Bronchial epithelial cell (primary cell): Measurements from ENCODE around the gene GJA3. TPM values are rescaled to one million over a fixed set of nuclear protein-coding genes. Genes with fewer than 3 reads are reported as not detected.
A peak's percentile ranks its signal among the peaks of the same experiment; 100 is the strongest.

Source experiments
- DNase-seq: peaks from one replicate; pipeline ENCODE4 v3.0.0-alpha.2; 2010; ENCODE audit warnings: low read depth
- FAIRE-seq: peaks from 2 replicates; lab custom pipeline; 2011; peaks lifted over from hg19 to GRCh38; lab: Jason Lieb, UNC
- H3K27me3 ChIP-seq: 2 replicates; pipeline ENCODE4 v1.5.1; 2011; ENCODE audit warnings: low read length; ENCODE audit not compliant: control insufficient read depth, insufficient read depth
- H3K36me3 ChIP-seq: 2 replicates; pipeline ENCODE4 v1.5.1; 2011; ENCODE audit warnings: low read length; ENCODE audit not compliant: control insufficient read depth, insufficient read depth
- H3K4me3 ChIP-seq: 2 replicates; pipeline ENCODE4 v1.5.1; 2011; ENCODE audit warnings: mild to moderate bottlenecking, low read depth, low read length, control low read depth
- CTCF ChIP-seq: IDR thresholded peaks from 2 replicates; pipeline ENCODE4 v1.5.1; 2011; ENCODE audit warnings: mild to moderate bottlenecking, moderate library complexity, low read length, control low read depth, inconsistent platforms; ENCODE audit not compliant: insufficient read depth, severe bottlenecking
- total RNA-seq: library from RNA; depleted of rRNA; stranded (reverse); fragments of >200 nt; gene quantifications from 2 replicates; pipeline ENCODE4 v1.2.1, GENCODE V29; 2014

GJA3 gene
- total RNA-seq, 1 donor from 2014 or later = 0.26 TPM

GRCh38 chr13:20177049-20177831 lies 16.4 kb upstream of the GJA3 start:
- H3K4me3 ChIP-seq = no peak overlapping the region
- no peak for FAIRE-seq

GRCh38 chr13:20175907-20176652 lies 15.2 kb upstream of the GJA3 start:
- Histone ChIP-seq H3K27me3 (no peaks in the 10 kb centered on the region), H3K4me3 (no peak overlapping the region), H3K36me3 (no peaks in the 10 kb centered on the region)
- DNase-seq (no peak), FAIRE-seq (no peak)
- no peak for TF ChIP-seq CTCF

More at GRCh38 chr13:20177049-20177831, 16.4 kb upstream of the GJA3 start:
- Histone ChIP-seq H3K27me3 (no peaks in the 10 kb centered on the region), H3K36me3 (no peaks in the 10 kb centered on the region)
- TF ChIP-seq CTCF = no peak
- no peak for DNase-seq

GRCh38 chr13:20175406-20175794 lies 14.5 kb upstream of the GJA3 start:
- DNase-seq (no peak), FAIRE-seq (no peak)
- no peaks in the 10 kb centered on the region for H3K27me3 ChIP-seq
- TF ChIP-seq CTCF = no peak
- H3K4me3 ChIP-seq = no peak overlapping the region
- no peaks in the 10 kb centered on the region for H3K36me3 ChIP-seq

DNA sequence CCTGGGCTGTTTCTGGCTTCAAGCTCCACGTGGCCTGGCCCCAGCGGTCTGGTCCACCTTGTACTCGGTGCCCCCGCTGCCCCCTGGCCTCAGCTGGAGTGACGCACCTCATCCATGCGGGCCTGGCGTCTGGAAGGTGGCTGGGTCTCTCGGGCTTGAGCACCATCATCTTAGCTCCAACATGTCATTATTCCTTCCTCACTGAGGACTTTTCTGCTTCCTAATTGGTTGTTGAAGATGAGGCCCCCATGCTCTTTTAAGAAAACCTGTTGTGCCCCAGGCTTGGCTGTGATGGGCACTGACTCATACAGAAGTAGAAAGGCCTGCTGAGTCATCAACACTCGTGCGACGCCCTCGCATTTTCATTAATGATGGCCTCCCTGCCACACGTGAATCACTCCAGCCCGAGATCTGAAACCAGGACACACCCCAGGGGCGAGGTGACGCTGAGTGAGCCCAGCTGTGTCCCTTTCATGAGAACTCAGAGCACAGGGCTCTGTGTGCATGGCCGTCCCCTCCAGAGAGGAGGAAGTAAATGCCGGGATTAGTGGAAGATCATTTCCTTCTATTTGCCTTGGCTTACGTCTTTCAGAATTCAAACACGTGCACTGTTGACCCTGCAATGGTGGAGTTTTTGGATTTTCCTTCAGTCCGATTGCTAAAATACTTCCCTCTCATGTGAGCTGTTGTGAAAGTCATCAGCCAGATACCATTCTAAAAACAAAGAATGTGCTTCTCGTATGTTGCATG lies 14.0 kb upstream of the GJA3 start:
- Histone ChIP-seq H3K36me3 (no peaks in the 10 kb centered on the region), H3K4me3 (no peak overlapping the region), H3K27me3 (no peaks in the 10 kb centered on the region)
- FAIRE-seq = peak; percentile 96
- DNase-seq = peak; percentile 98
- no peak for TF ChIP-seq CTCF

- Histone ChIP-seq H3K36me3 (no peaks in the 10 kb centered on the region), H3K27me3 (no peaks in the 10 kb centered on the region), H3K4me3 (no peak overlapping the region)
- FAIRE-seq = no peak
- TF ChIP-seq CTCF = no peak
- no peak for DNase-seq
Measured at GRCh38 chr13:20173116-20173746, 12.4 kb upstream of the GJA3 start.
